Measurements from ENCODE around the gene KDM4B. TPM values are rescaled to one million over a fixed set of nuclear protein-coding genes. Genes with fewer than 3 reads are reported as not detected.
"Not testable (repeated sequence)": the region's sequence is repeated elsewhere in the genome, so short reads cannot be mapped to it uniquely, and the experiment has no call there.

The KDM4B gene
- total RNA-seq, 1 donor from 2014 or later: 22.4 TPM

DNA sequence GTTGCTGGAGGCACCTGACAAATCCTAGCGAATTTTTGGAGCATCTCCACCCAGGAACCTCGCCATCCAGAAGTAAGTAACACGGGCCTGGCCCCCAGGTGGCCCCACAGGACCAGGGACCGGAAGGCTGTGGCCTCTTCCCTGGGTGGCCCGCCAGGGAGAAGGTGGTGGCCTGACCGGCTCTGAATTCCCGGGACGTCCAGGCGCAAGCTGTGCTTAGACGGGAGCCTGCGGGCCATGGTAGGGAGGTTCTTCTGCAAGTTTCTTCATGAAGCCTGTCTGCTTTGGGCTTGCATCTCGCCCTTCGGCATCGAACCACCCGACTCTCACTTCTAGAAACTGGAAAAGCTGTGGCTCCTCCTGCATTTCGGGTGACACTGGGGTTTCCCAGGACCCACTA, 47.4 kb downstream of the KDM4B start:
- no peak for ATAC-seq

DNA sequence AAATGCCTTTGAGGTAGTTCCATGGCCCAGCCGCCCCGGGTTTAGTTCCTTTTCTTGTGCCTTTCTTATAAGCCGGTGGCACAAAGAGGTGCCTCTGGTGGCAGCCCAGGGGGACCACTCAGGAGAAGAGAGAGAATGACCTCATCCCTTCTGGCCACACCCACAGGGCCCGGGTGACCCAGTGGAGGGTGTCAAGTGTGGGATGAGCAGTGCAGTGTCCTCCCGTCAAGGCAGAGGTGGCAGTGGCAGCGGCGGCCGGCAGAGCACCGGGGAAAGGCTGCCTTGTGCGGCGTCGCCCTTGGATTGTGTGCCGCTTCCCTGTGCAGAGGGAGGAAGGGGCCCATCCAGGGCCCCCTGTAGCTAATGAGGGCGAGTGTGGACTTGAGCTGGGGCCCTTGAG, 47.9 kb downstream of the KDM4B start:
- ATAC-seq: peak; percentile 24

DNA sequence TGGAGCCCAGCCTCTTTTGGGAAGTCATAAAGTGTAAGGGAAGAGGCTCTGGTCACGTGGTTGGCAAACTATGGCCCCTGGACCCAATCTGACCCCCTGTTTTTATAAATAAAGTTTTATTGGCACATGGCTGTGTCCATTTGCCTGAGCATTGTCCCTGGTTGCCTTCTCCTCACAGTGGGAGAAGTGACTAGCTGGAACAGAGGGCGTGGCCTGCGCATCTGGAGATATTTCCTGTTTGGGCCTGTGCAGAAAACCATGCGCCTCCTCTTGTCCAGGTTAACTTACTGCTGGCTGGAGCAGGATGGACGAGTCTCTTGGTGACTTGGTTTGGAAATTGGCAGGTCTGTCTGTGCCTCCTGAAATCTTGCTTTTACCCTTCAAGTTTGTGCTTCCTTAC, 48.3 kb downstream of the KDM4B start:
- peak; percentile 90 for ATAC-seq

DNA sequence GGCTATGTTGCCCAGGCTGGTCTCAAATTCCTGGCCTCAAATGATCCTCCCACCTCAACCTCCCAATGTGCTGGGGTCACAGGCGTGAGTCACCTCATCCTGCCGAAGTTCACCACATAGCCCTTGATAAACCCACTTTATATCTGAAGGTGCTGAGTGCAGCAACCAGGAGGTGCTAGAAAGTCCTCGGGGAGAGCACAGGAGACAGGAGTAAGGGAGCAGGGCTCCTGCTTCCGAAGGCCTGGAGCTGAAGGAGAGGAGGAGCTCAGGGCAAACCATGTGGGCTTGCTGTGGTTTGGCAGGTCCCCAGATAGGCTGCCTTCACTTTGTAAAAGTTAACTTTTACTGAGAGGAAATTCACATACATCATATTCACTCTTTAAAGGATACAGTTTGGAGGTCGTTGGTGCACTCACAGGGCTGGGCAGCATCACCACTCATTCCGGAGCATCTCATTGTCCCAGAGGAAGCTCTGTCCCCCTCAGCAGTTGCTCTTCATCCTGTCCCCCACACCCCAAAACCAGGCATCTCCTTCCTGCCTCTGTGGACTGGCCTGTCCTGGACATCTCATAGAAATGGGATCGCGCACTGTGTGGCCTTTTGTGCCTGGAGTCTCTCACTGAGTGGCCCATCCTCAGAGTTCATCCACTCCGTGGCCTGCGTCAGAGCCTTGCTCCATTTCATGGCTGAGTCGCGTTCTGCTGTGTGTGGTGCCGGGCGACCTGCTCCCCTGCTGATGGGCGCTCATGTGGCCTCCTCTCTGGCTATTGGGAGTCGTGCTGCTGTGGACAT, 49.5 kb downstream of the KDM4B start:
- ATAC-seq: no peak

DNA sequence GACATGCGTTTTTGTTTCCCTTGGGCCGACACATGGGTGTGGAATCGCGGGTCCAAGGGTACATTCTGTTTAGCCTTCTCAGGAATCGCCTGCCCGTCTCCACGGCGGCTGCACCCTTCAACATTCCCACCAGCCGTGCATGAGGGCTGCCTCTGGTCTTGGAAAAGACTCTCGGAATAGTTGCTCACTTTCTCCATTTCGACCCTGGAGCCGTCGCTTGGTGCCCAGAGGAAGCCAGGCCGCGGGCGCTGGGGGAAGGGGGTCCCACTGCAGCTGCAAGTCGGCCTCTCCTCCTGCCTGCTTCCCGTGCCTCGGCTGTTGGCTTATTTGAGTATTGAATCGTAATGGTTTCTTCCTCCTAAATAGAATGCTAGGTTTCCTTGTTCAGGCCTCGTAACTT, 51.5 kb downstream of the KDM4B start:
- ATAC-seq: no peak

DNA sequence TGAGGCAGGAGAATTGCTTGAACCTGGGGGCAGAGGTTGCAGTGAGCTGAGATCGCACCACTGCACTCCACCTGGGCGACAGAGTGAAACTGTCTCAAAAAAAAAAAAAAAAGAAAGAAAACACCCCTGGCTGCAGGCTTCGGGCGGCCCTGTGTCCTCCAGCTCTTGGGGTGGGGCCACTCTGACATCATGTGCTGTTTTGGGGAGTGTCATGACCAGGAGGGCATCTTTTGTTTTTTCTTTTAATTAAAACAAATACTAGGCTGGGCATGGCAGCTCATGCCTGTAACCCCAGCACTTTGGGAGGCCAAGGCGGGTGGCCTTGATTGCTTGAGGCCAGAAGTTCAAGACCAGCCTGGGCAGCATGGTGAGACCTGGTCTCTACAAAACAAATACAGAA, 52.1 kb downstream of the KDM4B start:
- ATAC-seq: no peak

DNA sequence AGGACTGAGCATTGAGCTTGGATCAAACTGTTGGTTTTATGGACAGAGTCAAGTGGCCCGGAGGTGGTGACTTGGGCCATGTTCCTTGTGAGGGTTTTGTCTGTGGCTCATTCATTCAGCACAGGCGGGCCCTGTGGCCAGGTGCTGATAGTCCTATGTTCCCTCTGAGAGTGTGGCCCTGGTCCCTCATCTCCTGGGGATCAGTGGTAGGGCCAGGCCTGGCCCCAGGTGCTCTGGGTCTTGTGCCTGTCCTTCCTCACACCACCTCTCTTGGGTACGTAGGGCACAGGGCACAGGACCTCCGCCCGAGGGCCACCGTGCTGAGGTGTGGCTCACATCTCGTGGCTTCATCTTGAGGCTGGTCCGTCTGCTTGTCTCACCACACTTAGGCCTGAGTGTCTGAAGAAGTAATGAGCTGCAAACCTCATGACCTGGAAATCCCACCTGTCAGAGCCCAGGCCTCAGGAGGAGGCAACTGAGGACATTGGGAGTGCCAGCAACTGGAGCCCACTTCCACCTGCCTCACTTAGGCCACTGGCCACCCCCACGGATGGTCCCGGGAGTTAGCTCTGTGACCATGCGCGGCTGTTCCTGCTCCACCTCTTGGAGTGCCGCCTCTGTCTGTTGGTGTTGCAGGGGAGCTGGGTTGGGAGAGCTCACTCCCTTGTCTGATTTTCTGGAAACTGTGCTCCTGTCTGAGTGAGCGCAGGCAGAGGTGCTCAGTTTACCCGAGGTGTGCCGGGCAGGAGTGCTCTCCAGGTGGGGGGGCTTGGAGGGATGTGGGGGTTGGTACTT, 53.4 kb downstream of the KDM4B start:
- no peak for ATAC-seq

DNA sequence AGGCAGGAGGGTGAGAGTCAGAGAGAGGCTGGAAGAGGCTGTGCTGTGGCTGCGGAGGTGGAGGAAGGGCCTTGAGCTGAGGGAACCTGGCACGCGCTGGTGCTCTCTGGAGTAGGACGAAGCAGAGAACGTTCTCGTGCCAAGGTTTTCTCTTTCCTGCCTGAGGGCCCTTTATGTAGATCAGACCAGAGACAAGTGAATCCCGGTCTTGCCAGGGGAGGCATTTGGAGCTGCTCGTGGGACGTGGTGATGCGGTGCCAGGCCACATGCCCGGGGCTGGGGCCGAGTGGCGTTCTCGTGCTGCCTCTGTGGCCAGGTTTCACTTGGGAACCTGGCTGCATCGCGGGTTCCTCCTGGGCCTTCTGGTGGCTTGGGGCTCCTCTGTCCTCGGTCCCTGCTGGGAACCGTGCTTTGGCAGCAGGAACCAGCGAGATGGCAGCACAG, 54.2 kb downstream of the KDM4B start:
- no peak for ATAC-seq

DNA sequence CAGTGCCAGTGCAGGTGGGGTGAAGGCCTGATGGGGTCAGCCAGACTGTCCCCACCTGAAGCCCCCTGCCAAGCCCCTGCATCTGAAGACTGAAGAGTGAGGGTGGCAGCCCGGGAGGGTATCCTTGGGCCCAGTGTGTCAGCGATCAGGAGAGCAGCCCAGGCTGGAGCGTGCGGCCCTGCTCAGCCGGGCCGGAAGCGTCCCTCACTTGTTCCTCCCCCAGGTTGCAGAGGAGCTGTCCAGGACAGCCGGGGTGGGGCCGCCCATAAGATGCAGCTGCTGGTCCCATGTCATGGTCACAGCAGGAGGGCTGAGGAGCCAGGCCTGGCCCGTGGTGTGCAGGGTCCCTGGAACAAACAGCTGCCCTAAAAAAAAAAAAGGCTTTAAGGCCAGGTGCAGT, 55.4 kb downstream of the KDM4B start:
- ATAC-seq: no peak

DNA sequence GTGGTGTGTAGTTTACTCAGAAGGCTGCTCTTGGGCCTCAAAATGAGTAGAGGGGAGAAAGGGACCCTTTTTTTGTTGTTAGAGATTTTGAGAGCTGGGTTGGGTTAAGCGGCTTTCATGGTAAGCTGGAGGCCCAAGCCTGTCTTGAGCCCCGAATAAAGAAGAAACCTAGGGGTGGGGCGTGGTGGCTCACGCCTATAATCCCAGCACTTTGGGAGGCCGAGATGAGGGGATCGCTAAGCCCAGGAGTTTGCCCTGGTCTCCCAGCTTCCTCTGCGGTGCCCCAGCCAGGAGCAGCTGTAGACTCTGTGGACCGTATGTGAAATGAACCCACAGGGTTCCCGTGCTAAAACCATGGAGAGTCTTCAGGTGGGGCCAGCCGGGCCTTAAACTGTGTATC, 56.1 kb downstream of the KDM4B start:
- ATAC-seq: no peak

DNA sequence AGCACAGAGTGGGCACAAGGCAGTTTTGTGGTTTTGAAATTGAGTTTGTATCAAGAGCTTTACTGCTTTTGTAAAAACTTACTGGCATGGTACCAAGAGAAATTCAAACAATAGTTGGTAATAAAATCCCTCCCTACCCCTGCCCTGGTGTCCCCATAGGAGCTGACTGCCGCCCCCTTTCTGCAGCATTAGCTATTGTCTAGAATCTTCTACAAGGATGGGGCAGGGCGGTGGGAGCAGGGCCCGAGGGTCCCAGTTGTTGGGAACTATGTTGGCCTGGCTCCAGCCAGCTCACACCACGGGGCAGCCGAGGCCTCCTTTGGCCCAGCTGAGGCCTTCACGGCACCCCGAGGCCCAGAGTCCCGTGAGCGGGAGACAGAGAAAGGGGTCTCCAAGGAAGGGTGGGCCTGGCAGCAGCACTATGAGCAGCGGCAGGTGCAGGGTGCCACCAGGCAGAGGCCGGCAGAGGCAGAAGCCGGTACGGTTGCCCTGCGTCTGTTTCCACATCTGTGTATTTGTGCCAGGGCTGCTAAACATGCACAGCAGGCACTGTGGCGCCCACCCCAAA, 57.9 kb downstream of the KDM4B start:
- ATAC-seq: no peak

DNA sequence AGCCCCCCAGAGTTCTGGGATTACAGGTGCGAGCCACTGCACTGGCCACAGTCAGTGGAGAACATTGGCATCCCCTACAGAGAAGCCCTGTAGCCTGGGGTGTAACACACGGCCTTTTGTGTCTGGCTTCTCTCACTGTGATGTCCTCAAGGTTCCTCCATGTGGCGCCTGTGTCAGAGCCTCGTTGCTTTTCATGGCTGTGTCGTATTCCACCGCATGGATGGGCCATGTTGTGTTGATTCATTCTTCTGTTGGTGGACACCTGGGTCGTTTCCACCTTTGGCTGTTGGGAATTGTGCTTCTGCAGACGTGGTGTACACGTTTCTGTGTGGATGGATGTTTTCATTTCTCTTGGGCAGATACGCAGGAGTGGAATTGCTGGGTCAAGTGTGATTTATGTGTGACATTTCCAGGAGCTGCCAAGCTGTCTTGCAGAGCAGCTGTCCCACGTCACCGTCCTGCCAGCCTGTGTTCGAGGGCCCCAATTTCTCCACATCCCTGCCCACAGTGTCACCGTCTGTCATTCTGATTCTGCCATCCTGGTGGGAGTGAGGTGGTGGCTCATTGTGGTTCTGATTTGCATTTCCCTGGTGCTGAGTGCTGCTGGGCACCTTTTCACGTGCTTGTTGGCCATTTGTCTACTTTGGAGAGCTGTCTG, 59.4 kb downstream of the KDM4B start:
- no peak for ATAC-seq

DNA sequence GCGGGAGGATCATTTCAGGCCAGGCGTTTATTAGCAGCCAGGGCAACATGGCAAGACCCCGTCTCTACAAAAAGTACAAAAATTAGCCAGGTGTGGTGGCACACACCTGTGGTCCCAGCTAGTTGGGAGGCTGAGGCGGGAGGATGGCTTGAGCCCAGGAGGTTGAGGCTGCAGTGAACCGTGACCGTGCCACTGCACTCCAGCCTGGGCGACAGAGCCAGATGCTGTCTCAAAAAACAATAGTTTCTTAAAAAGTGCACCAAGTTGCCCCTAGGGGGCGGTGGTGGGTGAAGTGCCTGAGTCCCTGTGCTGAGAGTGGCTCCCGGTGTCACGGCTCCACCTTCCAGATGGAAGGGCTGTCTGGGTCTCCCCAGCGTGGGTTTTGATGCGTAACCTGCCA, 60.7 kb downstream of the KDM4B start:
- ATAC-seq: not testable (repeated sequence)

DNA sequence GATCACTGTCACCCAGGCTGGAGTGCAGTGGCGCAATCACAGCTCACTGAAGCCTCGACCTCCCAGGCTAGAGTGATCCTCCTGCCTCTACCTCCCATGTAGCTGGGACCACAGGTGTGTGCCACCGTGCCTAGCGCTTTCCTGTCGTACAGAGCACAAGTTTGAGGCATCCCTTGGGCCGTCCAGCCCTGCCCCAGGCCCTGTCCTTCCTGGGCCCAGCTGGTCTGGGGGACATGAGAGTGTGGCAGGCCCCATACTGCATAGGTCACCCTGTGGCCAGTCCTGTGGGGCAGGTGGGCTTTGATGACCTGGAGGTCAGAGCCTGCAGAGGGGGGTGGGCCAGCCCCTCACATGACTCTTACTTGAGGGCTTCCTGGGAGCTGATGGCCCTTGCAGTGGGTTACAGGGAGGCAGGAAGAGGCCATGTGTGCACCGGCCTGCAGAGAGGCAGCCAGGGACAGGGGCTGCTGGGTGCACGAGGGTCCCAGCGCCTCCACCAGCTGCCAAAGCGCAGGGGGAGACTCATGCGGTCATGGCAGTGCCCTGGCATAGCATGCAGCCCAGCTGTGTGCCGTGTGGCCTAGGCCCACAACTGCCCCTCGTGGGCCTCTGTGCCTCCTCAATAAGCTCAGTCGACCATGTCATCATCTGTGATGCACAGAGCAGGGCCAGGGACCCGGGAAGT, 61.4 kb downstream of the KDM4B start:
- ATAC-seq: peak; percentile 4

DNA sequence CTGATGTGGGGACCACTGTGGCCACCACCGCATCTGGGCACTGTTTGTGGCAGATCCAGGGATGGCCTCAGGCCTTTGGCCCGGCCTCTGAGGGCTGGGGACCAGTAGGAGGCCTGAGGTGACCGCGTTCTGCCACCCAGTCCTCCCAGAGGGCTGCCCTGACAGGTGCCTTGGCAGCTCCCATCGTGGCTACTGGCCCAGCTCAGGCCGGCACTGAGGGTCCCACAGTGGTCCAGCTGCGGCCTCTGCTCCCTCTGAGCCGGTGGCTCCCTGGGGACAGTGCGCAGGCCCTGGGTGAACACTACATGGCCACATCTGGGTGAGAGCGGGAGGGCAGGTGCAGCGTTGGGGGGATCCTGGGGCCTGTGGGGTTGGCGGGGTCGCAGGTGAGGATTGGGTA, 61.9 kb downstream of the KDM4B start:
- peak; percentile 16 for ATAC-seq

DNA sequence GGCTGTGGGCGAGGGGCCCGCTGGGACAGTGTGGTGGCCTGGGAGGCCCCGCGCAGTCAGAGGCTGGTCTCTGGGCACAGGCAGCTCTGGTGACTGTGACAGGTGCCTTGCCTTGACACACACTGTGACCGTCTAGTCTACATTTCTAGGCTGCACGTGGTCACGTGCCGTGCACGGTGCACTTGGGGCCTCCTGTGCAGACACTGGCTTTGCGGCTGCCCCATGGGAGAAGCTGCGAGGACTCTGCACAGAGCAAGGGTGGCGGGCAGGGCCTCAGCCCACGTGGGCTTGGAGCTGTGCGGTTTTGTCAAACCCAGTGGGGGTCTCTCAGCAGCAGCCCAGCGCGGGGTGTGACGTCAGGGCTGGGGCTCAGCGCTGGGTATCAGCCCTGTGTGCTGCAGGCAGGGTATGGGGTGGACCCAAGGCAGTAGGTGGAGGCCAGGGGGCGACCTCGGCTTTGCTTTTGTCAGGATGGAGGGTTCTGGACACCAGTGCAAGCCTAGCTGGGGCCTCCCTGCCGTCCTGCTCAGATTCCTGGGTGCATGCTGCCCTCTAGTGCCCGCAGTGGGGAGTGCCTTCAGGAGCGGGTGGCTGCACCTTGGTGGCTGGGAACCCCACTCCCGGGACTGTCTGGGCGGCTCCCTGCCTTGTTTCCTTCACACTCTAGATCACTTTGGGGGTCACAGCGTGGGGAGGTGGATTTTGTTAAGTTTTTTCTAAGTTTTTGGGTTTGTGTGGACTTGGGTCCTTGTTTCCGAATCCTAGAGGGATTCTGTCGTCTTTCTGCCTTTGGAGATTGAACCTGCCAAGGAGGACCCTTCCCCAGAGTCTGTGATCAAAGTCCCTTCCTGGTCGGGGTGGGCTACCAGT, 62.6 kb downstream of the KDM4B start:
- ATAC-seq: peak; percentile 85

DNA sequence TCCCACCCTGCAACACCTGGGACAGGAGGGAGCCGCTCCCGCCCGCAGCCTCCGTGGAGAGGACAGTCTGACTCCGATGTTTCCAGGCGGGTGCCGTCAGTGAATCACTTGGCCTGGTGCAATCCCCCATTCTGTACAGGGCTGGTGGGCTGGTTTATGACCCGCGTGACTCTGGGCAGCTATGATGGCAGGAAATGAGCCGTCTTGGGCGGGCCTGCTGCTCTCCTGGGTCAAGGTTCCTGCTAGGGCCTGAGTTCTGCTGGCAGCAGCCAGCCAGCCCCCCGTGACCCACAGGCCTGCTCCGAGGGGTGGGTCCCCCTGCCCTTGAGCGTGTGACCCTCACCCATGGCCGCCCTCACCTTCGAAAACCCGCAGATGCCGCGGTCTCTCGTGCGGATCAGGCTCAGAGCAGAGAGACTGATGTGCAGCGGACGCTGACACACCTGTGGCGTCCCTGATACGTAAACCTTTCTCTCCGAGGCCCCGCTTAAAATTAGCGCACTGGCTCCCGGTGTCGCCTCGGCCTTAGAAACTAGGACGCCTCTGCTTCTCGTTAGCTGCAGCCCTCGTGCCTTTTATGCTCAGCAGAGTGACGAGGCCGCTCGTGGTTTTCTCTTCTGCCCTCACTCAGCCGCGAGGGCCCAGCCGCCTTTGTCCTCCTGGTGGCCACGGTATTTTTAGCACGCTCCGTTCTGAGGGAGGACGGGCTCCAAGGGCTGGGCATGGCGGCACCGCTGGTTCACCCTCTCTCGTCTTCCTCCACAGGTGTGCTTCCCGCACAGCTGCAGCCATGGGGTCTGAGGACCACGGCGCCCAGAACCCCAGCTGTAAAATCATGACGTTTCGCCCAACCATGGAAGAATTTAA, 63.4 kb downstream of the KDM4B start:
- no peak for ATAC-seq

DNA sequence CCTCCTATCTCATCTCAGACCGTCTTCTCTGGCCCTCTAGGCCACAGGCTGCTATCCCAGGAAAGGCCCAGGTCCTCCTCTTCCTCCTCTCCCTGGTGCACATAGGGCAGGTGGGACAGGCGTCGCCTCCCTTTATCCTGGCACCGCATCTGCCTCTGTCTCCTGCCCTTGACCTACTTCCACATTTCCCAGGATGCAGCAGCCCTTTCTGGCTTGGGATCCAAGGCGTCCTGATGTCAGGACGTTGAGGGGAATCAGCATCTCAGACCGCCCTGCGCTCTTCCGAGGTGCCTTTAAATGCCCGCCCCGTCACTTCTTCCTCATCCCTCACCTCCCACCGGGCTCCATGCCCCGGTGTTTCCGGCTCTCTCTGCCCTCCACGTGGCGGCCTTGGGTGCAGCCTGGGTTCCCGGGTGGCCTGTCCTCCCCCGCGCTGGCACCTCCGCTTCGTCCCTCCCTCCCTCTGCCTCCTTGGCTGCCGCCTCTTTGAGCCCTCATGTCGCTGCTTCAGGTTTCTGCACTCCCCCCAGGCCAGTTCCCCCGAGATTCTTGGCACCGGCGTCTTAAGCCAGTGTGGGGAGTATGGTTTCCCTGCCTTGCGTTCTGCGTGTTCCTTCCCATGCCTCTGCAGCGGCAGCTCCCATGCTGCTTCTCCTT, 66.3 kb downstream of the KDM4B start:
- no peak for ATAC-seq

DNA sequence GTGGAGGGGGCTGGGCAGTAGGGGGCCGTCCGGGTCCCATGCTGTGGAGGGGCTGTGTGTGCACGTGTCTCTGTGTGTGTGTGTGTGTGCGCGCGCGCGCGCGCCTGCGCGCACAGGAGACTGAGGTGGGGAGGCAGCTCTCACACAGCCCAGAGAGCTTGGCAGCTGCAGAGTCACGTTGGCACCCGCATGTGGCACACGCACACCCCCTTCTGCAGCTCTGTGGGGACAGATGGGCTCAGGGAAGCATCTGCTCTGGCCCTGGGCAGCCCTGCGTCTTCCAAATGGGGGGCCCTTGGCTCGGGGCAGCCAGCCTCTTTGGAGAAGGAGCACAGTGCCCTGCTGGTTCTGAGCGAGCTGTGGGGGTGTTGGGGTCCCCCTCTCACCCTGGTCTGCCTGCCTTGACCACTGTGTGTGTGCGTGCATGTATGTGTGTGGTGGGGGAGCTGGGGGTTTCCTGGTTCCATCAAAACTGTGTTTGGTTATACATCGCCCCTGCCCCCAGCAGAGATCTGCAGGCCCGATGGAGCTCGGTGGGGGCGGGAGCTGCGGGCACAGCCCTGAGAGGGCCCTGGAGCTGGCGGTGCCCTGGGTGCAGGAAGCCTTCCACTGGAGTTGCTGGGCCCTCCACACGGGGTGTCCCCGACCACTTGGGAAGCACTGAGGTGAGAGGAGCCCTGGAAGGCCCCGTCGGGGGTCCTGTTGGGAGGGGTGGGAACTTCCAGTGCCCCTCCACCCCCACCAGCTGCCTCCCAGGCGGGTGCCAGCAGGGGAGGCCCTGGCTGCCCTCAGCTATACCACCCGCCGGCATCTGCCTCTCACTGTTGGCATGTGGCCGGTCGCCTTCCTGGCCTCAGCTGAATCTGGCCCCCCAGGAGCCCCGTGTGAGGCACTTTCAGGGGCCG, 67.1 kb downstream of the KDM4B start:
- ATAC-seq: no peak
